HCT116 (cell line): ENCODE measurements around the gene TTC27.

Source experiments
- ATF3 ChIP-seq: IDR thresholded peaks from 2 replicates; pipeline ENCODE4 v1.6.1; 2012
- CTCF ChIP-seq, 3 experiments: fragments of 200-600 bp in 1 of 3; sonication (generic) in 1 of 3; IDR thresholded peaks in 2 of 3; conservative IDR thresholded peaks in 1 of 3; 2 replicates each; pipeline ENCODE4 v1.5.1; 2012 to 2017; ENCODE audit warnings: low read depth in 2 of 3, low read length in 2 of 3, antibody characterized with exemption in 1 of 3, borderline replicate concordance in 1 of 3, control low read depth in 1 of 3, mild to moderate bottlenecking in 1 of 3, mixed read lengths in 1 of 3, mixed run types in 1 of 3, moderate library complexity in 1 of 3; ENCODE audit not compliant: insufficient read depth in 1 of 3
- EGR1 ChIP-seq: IDR thresholded peaks from 2 replicates; pipeline ENCODE4 v1.6.1; 2012; ENCODE audit warnings: low read depth
- EZH2 ChIP-seq: fragments of 200-600 bp; sonication (generic); IDR thresholded peaks from 2 replicates; pipeline ENCODE4 v1.6.1; 2017; ENCODE audit warnings: antibody characterized with exemption, mixed run types
- EZH2phosphoT487 ChIP-seq: fragments of 200-600 bp; IDR thresholded peaks from 2 replicates; pipeline ENCODE4 v1.6.1; 2018; ENCODE audit warnings: antibody characterized with exemption, borderline replicate concordance
- POLR2A ChIP-seq: IDR thresholded peaks from 2 replicates; pipeline ENCODE4 v1.7.0; 2011; ENCODE audit warnings: borderline replicate concordance; ENCODE audit not compliant: insufficient read depth, insufficient read length; ENCODE audit errors: extremely low read depth
- POLR2AphosphoS5 ChIP-seq: IDR thresholded peaks from 2 replicates; pipeline ENCODE4 v1.6.1; 2011; ENCODE audit warnings: mild to moderate bottlenecking, low read depth, low read length, moderate library complexity
- RAD21 ChIP-seq: IDR thresholded peaks from 2 replicates; pipeline ENCODE4 v1.6.1; 2012; ENCODE audit warnings: low read depth, mild to moderate bottlenecking
- REST ChIP-seq: IDR thresholded peaks from 2 replicates; pipeline ENCODE4 v1.6.1; 2012; ENCODE audit warnings: low read depth
- YY1 ChIP-seq: IDR thresholded peaks from 2 replicates; pipeline ENCODE4 v1.6.1; 2011; ENCODE audit warnings: low read length, low read depth, moderate library complexity, mild to moderate bottlenecking; ENCODE audit not compliant: insufficient replicate concordance; ENCODE audit errors: extremely low read depth
- ZBTB33 ChIP-seq: IDR thresholded peaks from 2 replicates; pipeline ENCODE4 v1.6.1; 2011; ENCODE audit warnings: mild to moderate bottlenecking, low read length, moderate library complexity; ENCODE audit not compliant: insufficient replicate concordance; ENCODE audit errors: extremely low read depth
- ZFX ChIP-seq: fragments of 450-650 bp; IDR thresholded peaks from 2 replicates; pipeline ENCODE4 v1.6.1; 2017
- ZNF274 ChIP-seq: fragments of 200-500 bp; sonication (Bioruptor generic); IDR thresholded peaks from 2 replicates; pipeline ENCODE4 v1.6.1; 2014; ENCODE audit warnings: mild to moderate bottlenecking, low read depth, low read length, inconsistent platforms

GRCh38 chr2:32706815-32707579, 79.1 kb downstream of the TTC27 start:
- no peak for TF ChIP-seq YY1
- TF ChIP-seq REST: no peak
- no peak for TF ChIP-seq EZH2phosphoT487
- no peak for TF ChIP-seq CTCF (IDR thresholded peaks at IDR 0.05 in 2 of 3, conservative IDR thresholded peaks at IDR 0.05 in 1 of 3; ENCODE audit: borderline replicate concordance in 1 of 3, insufficient read depth in 1 of 3, low read depth in 2 of 3, low read length in 2 of 3)
- no peak for TF ChIP-seq ZFX
- TF ChIP-seq POLR2AphosphoS5: no peak
- TF ChIP-seq EZH2: no peak
- no peak for TF ChIP-seq POLR2A
- TF ChIP-seq ATF3: no peak
- TF ChIP-seq RAD21: no peak
- no peak for TF ChIP-seq ZNF274
- TF ChIP-seq ZBTB33: no peak
- no peak for TF ChIP-seq EGR1
